Cardiac muscle cell (in vitro differentiated cells and primary cell): ENCODE results near the gene CACNG1. TPM values are rescaled to one million over a fixed set of nuclear protein-coding genes. Genes with fewer than 3 reads are reported as not detected.

Experiments used
- DNase-seq, 2 donors: peaks; one replicate each; pipeline versions ENCODE4 v3.0.0 to v3.0.0-alpha.2; 2010 to 2017; ENCODE audit warnings: low read depth in 1 of 2, low spot score in 1 of 2
- H3K27ac ChIP-seq: fragments of 200-600 bp; sonication (generic); 2 replicates; pipeline ENCODE4 v1.5.1; 2016
- H3K27me3 ChIP-seq: fragments of 200-600 bp; sonication (generic); 2 replicates; pipeline ENCODE4 v1.6.0; 2016; ENCODE audit warnings: control low read depth
- H3K36me3 ChIP-seq: fragments of 200-600 bp; sonication (generic); 2 replicates; pipeline ENCODE4 v1.5.1; 2016; ENCODE audit warnings: control low read depth
- H3K4me1 ChIP-seq: fragments of 200-600 bp; sonication (generic); 2 replicates; pipeline ENCODE4 v1.8.1; 2017; ENCODE audit warnings: low read depth, mild to moderate bottlenecking, mixed run types
- H3K4me3 ChIP-seq: fragments of 200-600 bp; sonication (generic); 2 replicates; pipeline ENCODE4 v1.5.1; 2016; ENCODE audit warnings: mild to moderate bottlenecking
- H3K9me3 ChIP-seq: fragments of 200-600 bp; sonication (generic); 2 replicates; pipeline ENCODE4 v1.5.1; 2017; ENCODE audit warnings: low read depth, mild to moderate bottlenecking, control low read depth
- CTCF ChIP-seq: IDR thresholded peaks from 2 replicates; pipeline ENCODE4 v1.5.1; 2012; ENCODE audit warnings: low read depth, mild to moderate bottlenecking, low read length
- polyA plus RNA-seq: library from polyadenylated mRNA; unstranded; fragments of >200 nt; fragmentation: Nextera tagmentation; extraction: Ambion mirVana; gene quantifications from 2 replicates; pipeline ENCODE4 v1.2.1, GENCODE V29; 2016
- total RNA-seq: library from RNA; depleted of rRNA; stranded (reverse); fragments of >200 nt; gene quantifications from 2 replicates; pipeline ENCODE4 v1.2.3, GENCODE V29; 2016

CACNG1 gene
- total and polyA plus RNA-seq, 2 experiments from 2014 or later, result not detected

GRCh38 chr17:67055041-67055443 is 10.7 kb downstream of the CACNG1 start:
- Histone ChIP-seq H3K27me3 (no peaks in the 10 kb centered on the region), H3K9me3 (no peaks in the 10 kb centered on the region), H3K36me3 (no peaks in the 10 kb centered on the region), H3K4me3 (no peak overlapping the region), H3K4me1 (no peaks in the 10 kb centered on the region), H3K27ac (no peak overlapping the region)
- no peak for DNase-seq
- no peak for TF ChIP-seq CTCF

- TF ChIP-seq CTCF, result no peak
These were observed 11.7 kb downstream of the CACNG1 start for GRCh38 chr17:67055811-67056745.

GRCh38 chr17:67056746-67057490 is 12.6 kb downstream of the CACNG1 start:
- H3K27ac ChIP-seq, result no peak overlapping the region
- no peaks in the 10 kb centered on the region for H3K36me3 ChIP-seq
- no peak for TF ChIP-seq CTCF
- DNase-seq, result no peak
- H3K4me1 ChIP-seq, result no peaks in the 10 kb centered on the region
- H3K9me3 ChIP-seq, result no peaks in the 10 kb centered on the region
- H3K4me3 ChIP-seq, result no peak overlapping the region
- no peaks in the 10 kb centered on the region for H3K27me3 ChIP-seq

More at GRCh38 chr17:67055811-67056745, 11.7 kb downstream of the CACNG1 start:
- H3K4me3 ChIP-seq, result no peak overlapping the region
- H3K9me3 ChIP-seq, result no peaks in the 10 kb centered on the region
- H3K4me1 ChIP-seq, result no peaks in the 10 kb centered on the region
- no peaks in the 10 kb centered on the region for H3K36me3 ChIP-seq
- DNase-seq, result no peak
- no peak overlapping the region for H3K27ac ChIP-seq
- no peaks in the 10 kb centered on the region for H3K27me3 ChIP-seq

- TF ChIP-seq CTCF, result no peak
- H3K27ac ChIP-seq, result no peak overlapping the region
- no peaks in the 10 kb centered on the region for H3K36me3 ChIP-seq
- H3K27me3 ChIP-seq, result no peaks in the 10 kb centered on the region
- no peak overlapping the region for H3K4me3 ChIP-seq
- H3K9me3 ChIP-seq, result no peaks in the 10 kb centered on the region
- no peak for DNase-seq
- no peaks in the 10 kb centered on the region for H3K4me1 ChIP-seq
These were observed 13.7 kb downstream of the CACNG1 start for GRCh38 chr17:67058036-67058435.

- Histone ChIP-seq H3K27me3 (no peaks in the 10 kb centered on the region), H3K9me3 (no peaks in the 10 kb centered on the region), H3K4me3 (no peak overlapping the region), H3K4me1 (no peaks in the 10 kb centered on the region), H3K36me3 (no peaks in the 10 kb centered on the region), H3K27ac (no peak overlapping the region)
- no peak for TF ChIP-seq CTCF
- peak in 1 of 2 donors; percentile 15 for DNase-seq
These were observed 15.0 kb downstream of the CACNG1 start for GRCh38 chr17:67059372-67059771.
